Memory B cell (primary cell): ENCODE measurements around the gene GRIN1.

Source experiments
- ATAC-seq: fragments of 150-1000 bp; cut with Tn5 transposase; 2 replicates; pipeline ENCODE4 v1.10.0; 2021; ENCODE audit warnings: low read depth, mild to moderate bottlenecking, moderate library complexity
- DNase-seq, 2 donors: peaks; one replicate each; pipeline ENCODE4 v3.0.0; 2022; ENCODE audit warnings: low spot score in 2 of 2
- H3K27ac Mint-ChIP-seq: one replicate; pipeline ENCODE4 v1.8.0; 2022; ENCODE audit warnings: mild to moderate bottlenecking, moderate library complexity, mixed read lengths
- H3K27me3 Mint-ChIP-seq: one replicate; pipeline ENCODE4 v1.8.0; 2022; ENCODE audit warnings: mixed read lengths
- H3K36me3 Mint-ChIP-seq: one replicate; pipeline ENCODE4 v1.8.0; 2022; ENCODE audit warnings: mild to moderate bottlenecking, mixed read lengths
- H3K4me1 Mint-ChIP-seq: one replicate; pipeline ENCODE4 v1.8.0; 2022; ENCODE audit warnings: mixed read lengths
- H3K4me3 Mint-ChIP-seq: one replicate; pipeline ENCODE4 v1.8.0; 2022; ENCODE audit warnings: mild to moderate bottlenecking, moderate library complexity, mixed read lengths
- H3K9me3 Mint-ChIP-seq: one replicate; pipeline ENCODE4 v1.8.0; 2022; ENCODE audit warnings: mixed read lengths

The GRIN1 gene

GRCh38 chr9:137143459-137143858 lies 4.5 kb downstream of the GRIN1 start:
- Mint-ChIP-seq H3K9me3 (no peaks in the 10 kb centered on the region), H3K27ac (no peak overlapping the region), H3K4me3 (no peak overlapping the region), H3K27me3 (peaks cover 42% of the 10 kb centered on the region), H3K36me3 (no peaks in the 10 kb centered on the region), H3K4me1 (peaks cover 7% of the 10 kb centered on the region)
- ATAC-seq: no peak
- DNase-seq: no peak

GRCh38 chr9:137145731-137146526 lies 7.0 kb downstream of the GRIN1 start:
- peaks cover 30% of the 10 kb centered on the region for H3K27me3 Mint-ChIP-seq
- no peaks in the 10 kb centered on the region for H3K36me3 Mint-ChIP-seq
- no peaks in the 10 kb centered on the region for H3K9me3 Mint-ChIP-seq
- H3K4me1 Mint-ChIP-seq: peaks cover 10% of the 10 kb centered on the region
- no peak for DNase-seq
- no peak overlapping the region for H3K4me3 Mint-ChIP-seq
- ATAC-seq: no peak
- no peak overlapping the region for H3K27ac Mint-ChIP-seq

- no peak for ATAC-seq
- H3K9me3 Mint-ChIP-seq: no peaks in the 10 kb centered on the region
- no peak for DNase-seq
- peaks cover 28% of the 10 kb centered on the region for H3K27me3 Mint-ChIP-seq
- H3K36me3 Mint-ChIP-seq: no peaks in the 10 kb centered on the region
- H3K4me1 Mint-ChIP-seq: peaks cover 10% of the 10 kb centered on the region
- no peak overlapping the region for H3K27ac Mint-ChIP-seq
- H3K4me3 Mint-ChIP-seq: no peak overlapping the region
Measured at GRCh38 chr9:137146527-137146918, 7.6 kb downstream of the GRIN1 start.

- no peak overlapping the region for H3K27ac Mint-ChIP-seq
- DNase-seq: no peak
Measured at GRCh38 chr9:137147091-137147792, 8.3 kb downstream of the GRIN1 start.

GRCh38 chr9:137147793-137148160 lies 8.8 kb downstream of the GRIN1 start:
- H3K4me1 Mint-ChIP-seq: peaks cover 7% of the 10 kb centered on the region
- H3K4me3 Mint-ChIP-seq: no peak overlapping the region
- ATAC-seq: no peak
- no peak overlapping the region for H3K27ac Mint-ChIP-seq
- DNase-seq: no peak
- H3K36me3 Mint-ChIP-seq: no peaks in the 10 kb centered on the region
- no peaks in the 10 kb centered on the region for H3K9me3 Mint-ChIP-seq
- peaks cover 20% of the 10 kb centered on the region for H3K27me3 Mint-ChIP-seq

More at GRCh38 chr9:137147091-137147792, 8.3 kb downstream of the GRIN1 start:
- Mint-ChIP-seq H3K9me3 (no peaks in the 10 kb centered on the region), H3K4me3 (no peak overlapping the region), H3K4me1 (peaks cover 9% of the 10 kb centered on the region), H3K36me3 (no peaks in the 10 kb centered on the region), H3K27me3 (peaks cover 23% of the 10 kb centered on the region)
- ATAC-seq: no peak

- Mint-ChIP-seq H3K9me3 (no peaks in the 10 kb centered on the region), H3K27me3 (peaks cover 20% of the 10 kb centered on the region), H3K36me3 (no peaks in the 10 kb centered on the region), H3K4me1 (peaks cover 7% of the 10 kb centered on the region), H3K27ac (no peak overlapping the region), H3K4me3 (no peak overlapping the region)
- no peak for ATAC-seq
- DNase-seq: no peak
Measured at GRCh38 chr9:137148242-137148641, 9.3 kb downstream of the GRIN1 start.

GRCh38 chr9:137148661-137149060 lies 9.7 kb downstream of the GRIN1 start:
- DNase-seq: no peak
- peaks cover 20% of the 10 kb centered on the region for H3K27me3 Mint-ChIP-seq
- H3K27ac Mint-ChIP-seq: no peak overlapping the region
- no peaks in the 10 kb centered on the region for H3K9me3 Mint-ChIP-seq
- H3K4me3 Mint-ChIP-seq: no peak overlapping the region
- ATAC-seq: no peak
- H3K4me1 Mint-ChIP-seq: peaks cover 7% of the 10 kb centered on the region
- no peaks in the 10 kb centered on the region for H3K36me3 Mint-ChIP-seq

- ATAC-seq: no peak
- H3K4me3 Mint-ChIP-seq: no peak overlapping the region
- no peak for DNase-seq
- peak overlapping the region; percentile 17 for H3K27ac Mint-ChIP-seq
- no peaks in the 10 kb centered on the region for H3K36me3 Mint-ChIP-seq
- peaks cover 7% of the 10 kb centered on the region for H3K4me1 Mint-ChIP-seq
- no peaks in the 10 kb centered on the region for H3K9me3 Mint-ChIP-seq
- peaks cover 17% of the 10 kb centered on the region for H3K27me3 Mint-ChIP-seq
Measured at GRCh38 chr9:137149363-137149762, 10.4 kb downstream of the GRIN1 start.

GRCh38 chr9:137149942-137150616 lies 11.1 kb downstream of the GRIN1 start:
- Mint-ChIP-seq H3K27ac (no peak overlapping the region), H3K4me3 (no peak overlapping the region)

GRCh38 chr9:137150617-137151457 lies 11.9 kb downstream of the GRIN1 start:
- ATAC-seq (peak; percentile 51), DNase-seq (peak; percentile 49 to 61)
- H3K4me3 Mint-ChIP-seq: no peak overlapping the region
- peaks cover 7% of the 10 kb centered on the region for H3K4me1 Mint-ChIP-seq
- peaks cover 15% of the 10 kb centered on the region for H3K27me3 Mint-ChIP-seq
- H3K9me3 Mint-ChIP-seq: no peaks in the 10 kb centered on the region
- H3K36me3 Mint-ChIP-seq: no peaks in the 10 kb centered on the region
- no peak overlapping the region for H3K27ac Mint-ChIP-seq

More at GRCh38 chr9:137149942-137150616, 11.1 kb downstream of the GRIN1 start:
- no peak for DNase-seq
- Mint-ChIP-seq H3K36me3 (no peaks in the 10 kb centered on the region), H3K9me3 (no peaks in the 10 kb centered on the region), H3K27me3 (peaks cover 15% of the 10 kb centered on the region), H3K4me1 (peaks cover 7% of the 10 kb centered on the region)
- no peak for ATAC-seq

- Mint-ChIP-seq H3K27ac (no peak overlapping the region), H3K4me1 (peaks cover 6% of the 10 kb centered on the region), H3K9me3 (no peaks in the 10 kb centered on the region), H3K36me3 (no peaks in the 10 kb centered on the region), H3K4me3 (no peak overlapping the region), H3K27me3 (peaks cover 9% of the 10 kb centered on the region)
- no peak for ATAC-seq
- no peak for DNase-seq
Measured at GRCh38 chr9:137152844-137153405, 14.0 kb downstream of the GRIN1 start.

GRCh38 chr9:137156567-137157375 lies 17.8 kb downstream of the GRIN1 start:
- peak; percentile 39 to 54 for DNase-seq
- Mint-ChIP-seq H3K27me3 (peaks cover 19% of the 10 kb centered on the region), H3K9me3 (no peaks in the 10 kb centered on the region), H3K27ac (no peak overlapping the region), H3K36me3 (no peaks in the 10 kb centered on the region), H3K4me3 (peak overlapping the region; percentile 52), H3K4me1 (peaks cover 14% of the 10 kb centered on the region)
- ATAC-seq: peak; percentile 68
